Mammary epithelial cell (primary cell): ENCODE results near the gene NTSR2.

Experiments used
- EZH2 ChIP-seq: IDR thresholded peaks from 2 replicates; pipeline ENCODE4 v1.6.1; 2012; ENCODE audit warnings: low read length, inconsistent platforms, borderline replicate concordance
- TF ChIP-seq, protein P1 (sequence below), 2 donors: IDR thresholded peaks in 1 of 2; conservative IDR thresholded peaks in 1 of 2; 2 replicates each; pipeline ENCODE4 v1.5.1; 2011 to 2012; ENCODE audit warnings: inconsistent platforms in 2 of 2, low read length in 2 of 2, mild to moderate bottlenecking in 2 of 2, control low read depth in 1 of 2, low read depth in 1 of 2; ENCODE audit not compliant: insufficient read depth in 1 of 2; ENCODE audit errors: extremely low read depth in 1 of 2

DNA sequence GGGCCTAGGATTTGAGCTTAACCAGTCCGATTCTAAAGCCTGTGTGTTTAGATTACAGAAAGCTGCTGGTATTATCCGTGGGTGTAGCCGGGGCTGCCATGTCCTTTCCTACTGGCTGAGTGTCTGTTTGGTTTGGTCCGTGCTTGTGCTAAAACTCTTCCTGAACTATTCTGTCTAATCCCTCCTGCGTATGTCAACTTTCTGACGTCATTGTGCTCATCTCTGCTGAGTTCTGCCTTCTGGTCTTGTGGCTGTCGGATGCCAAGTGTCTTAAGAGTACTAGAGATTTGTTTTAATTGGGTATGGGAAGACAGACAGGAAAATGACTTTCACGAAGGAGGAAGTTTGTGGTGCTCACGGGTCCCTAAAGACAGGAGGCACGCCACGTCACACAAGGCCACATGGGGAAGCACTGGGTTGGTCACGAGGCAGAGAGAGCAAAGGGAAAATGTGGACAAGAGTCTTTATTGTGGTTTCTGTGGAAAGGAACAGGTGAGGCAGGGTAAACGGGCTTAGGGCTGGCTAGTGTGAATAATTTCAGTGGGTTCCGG is 31.8 kb upstream of the NTSR2 start:
- TF ChIP-seq, protein P1, sequence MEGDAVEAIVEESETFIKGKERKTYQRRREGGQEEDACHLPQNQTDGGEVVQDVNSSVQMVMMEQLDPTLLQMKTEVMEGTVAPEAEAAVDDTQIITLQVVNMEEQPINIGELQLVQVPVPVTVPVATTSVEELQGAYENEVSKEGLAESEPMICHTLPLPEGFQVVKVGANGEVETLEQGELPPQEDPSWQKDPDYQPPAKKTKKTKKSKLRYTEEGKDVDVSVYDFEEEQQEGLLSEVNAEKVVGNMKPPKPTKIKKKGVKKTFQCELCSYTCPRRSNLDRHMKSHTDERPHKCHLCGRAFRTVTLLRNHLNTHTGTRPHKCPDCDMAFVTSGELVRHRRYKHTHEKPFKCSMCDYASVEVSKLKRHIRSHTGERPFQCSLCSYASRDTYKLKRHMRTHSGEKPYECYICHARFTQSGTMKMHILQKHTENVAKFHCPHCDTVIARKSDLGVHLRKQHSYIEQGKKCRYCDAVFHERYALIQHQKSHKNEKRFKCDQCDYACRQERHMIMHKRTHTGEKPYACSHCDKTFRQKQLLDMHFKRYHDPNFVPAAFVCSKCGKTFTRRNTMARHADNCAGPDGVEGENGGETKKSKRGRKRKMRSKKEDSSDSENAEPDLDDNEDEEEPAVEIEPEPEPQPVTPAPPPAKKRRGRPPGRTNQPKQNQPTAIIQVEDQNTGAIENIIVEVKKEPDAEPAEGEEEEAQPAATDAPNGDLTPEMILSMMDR (conservative IDR thresholded peaks at IDR 0.05 in 1 of 2, IDR thresholded peaks at IDR 0.05 in 1 of 2; ENCODE audit: extremely low read depth in 1 of 2, insufficient read depth in 1 of 2, low read depth in 1 of 2, low read length in 2 of 2), result no peak
- no peak for TF ChIP-seq EZH2
